DOHH2 (cell line): ENCODE measurements around the gene RASSF10.

Source experiments
- EZH2phosphoT487 ChIP-seq: fragments of 200-600 bp; sonication (generic); IDR thresholded peaks from 2 replicates; pipeline ENCODE4 v1.6.1; 2017; ENCODE audit warnings: borderline replicate concordance, mild to moderate bottlenecking, antibody characterized with exemption, low read length, moderate library complexity, mixed read lengths
- TF ChIP-seq, protein P1 (sequence below): fragments of 200-600 bp; sonication (generic); IDR thresholded peaks from one replicate; pipeline ENCODE4 v1.5.1; 2014; ENCODE audit warnings: antibody characterized with exemption, mild to moderate bottlenecking, low read depth, low read length; ENCODE audit not compliant: poor library complexity, severe bottlenecking

- TF ChIP-seq, protein P1, sequence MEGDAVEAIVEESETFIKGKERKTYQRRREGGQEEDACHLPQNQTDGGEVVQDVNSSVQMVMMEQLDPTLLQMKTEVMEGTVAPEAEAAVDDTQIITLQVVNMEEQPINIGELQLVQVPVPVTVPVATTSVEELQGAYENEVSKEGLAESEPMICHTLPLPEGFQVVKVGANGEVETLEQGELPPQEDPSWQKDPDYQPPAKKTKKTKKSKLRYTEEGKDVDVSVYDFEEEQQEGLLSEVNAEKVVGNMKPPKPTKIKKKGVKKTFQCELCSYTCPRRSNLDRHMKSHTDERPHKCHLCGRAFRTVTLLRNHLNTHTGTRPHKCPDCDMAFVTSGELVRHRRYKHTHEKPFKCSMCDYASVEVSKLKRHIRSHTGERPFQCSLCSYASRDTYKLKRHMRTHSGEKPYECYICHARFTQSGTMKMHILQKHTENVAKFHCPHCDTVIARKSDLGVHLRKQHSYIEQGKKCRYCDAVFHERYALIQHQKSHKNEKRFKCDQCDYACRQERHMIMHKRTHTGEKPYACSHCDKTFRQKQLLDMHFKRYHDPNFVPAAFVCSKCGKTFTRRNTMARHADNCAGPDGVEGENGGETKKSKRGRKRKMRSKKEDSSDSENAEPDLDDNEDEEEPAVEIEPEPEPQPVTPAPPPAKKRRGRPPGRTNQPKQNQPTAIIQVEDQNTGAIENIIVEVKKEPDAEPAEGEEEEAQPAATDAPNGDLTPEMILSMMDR, result no peak
- no peak for TF ChIP-seq EZH2phosphoT487
Observed at GRCh38 chr11:13003736-13004493, 5.2 kb upstream of the RASSF10 start.
